H9 (cell line): Measurements from ENCODE around the gene TGFB1I1. TPM values are rescaled to one million over a fixed set of nuclear protein-coding genes. Genes with fewer than 3 reads are reported as not detected.

Experiments
- DNase-seq: peaks from one replicate; pipeline ENCODE4 v3.0.0-alpha.2; 2017
- H2AFZ ChIP-seq: one replicate; pipeline ENCODE4 v1.6.1; 2013; ENCODE audit warnings: mild to moderate bottlenecking, low read length, control low read depth, moderate library complexity
- H2AK5ac ChIP-seq: 2 replicates; pipeline ENCODE4 v1.6.1; 2013; ENCODE audit warnings: low read length, control low read depth, mixed read lengths; ENCODE audit not compliant: insufficient read length
- H2BK120ac ChIP-seq: one replicate; pipeline ENCODE4 v1.6.1; 2013; ENCODE audit warnings: low read depth, mild to moderate bottlenecking, low read length, control low read depth, inconsistent platforms; ENCODE audit not compliant: poor library complexity, severe bottlenecking
- H2BK12ac ChIP-seq: 2 replicates; pipeline ENCODE4 v1.6.1; 2013; ENCODE audit warnings: low read length, control low read depth, mixed read lengths, low read depth; ENCODE audit not compliant: insufficient read length
- H2BK15ac ChIP-seq: 2 replicates; pipeline ENCODE4 v1.6.1; 2013; ENCODE audit warnings: low read depth, low read length, control low read depth
- H2BK20ac ChIP-seq: one replicate; pipeline ENCODE4 v1.6.1; 2013; ENCODE audit warnings: low read depth, mild to moderate bottlenecking, low read length, control low read depth, inconsistent platforms; ENCODE audit not compliant: poor library complexity, severe bottlenecking
- H2BK5ac ChIP-seq: 2 replicates; pipeline ENCODE4 v1.6.1; 2013; ENCODE audit warnings: low read length, control low read depth, mixed read lengths; ENCODE audit not compliant: insufficient read length
- H3K14ac ChIP-seq: 2 replicates; pipeline ENCODE4 v1.6.1; 2013; ENCODE audit warnings: low read length, control low read depth; ENCODE audit not compliant: insufficient read depth
- H3K18ac ChIP-seq: 2 replicates; pipeline ENCODE4 v1.6.1; 2013; ENCODE audit warnings: low read depth, mild to moderate bottlenecking, mixed read lengths, low read length, control low read depth; ENCODE audit not compliant: insufficient read length
- H3K23ac ChIP-seq: 2 replicates; pipeline ENCODE4 v1.6.1; 2013; ENCODE audit warnings: low read length, control low read depth, mixed read lengths, low read depth; ENCODE audit not compliant: insufficient read length
- H3K23me2 ChIP-seq: 2 replicates; pipeline ENCODE4 v1.6.1; 2013; ENCODE audit warnings: low read depth, mild to moderate bottlenecking, mixed read lengths, low read length, control low read depth; ENCODE audit not compliant: insufficient read length, poor library complexity, severe bottlenecking
- H3K27ac ChIP-seq: 2 replicates; pipeline ENCODE4 v1.5.1; 2013; ENCODE audit warnings: low read length, control low read depth, mixed read lengths, low read depth; ENCODE audit not compliant: insufficient read length
- H3K27me3 ChIP-seq: 2 replicates; pipeline ENCODE4 v1.6.1; 2013; ENCODE audit warnings: low read length, control low read depth, inconsistent platforms; ENCODE audit not compliant: insufficient read depth
- H3K4ac ChIP-seq: 2 replicates; pipeline ENCODE4 v1.6.1; 2013; ENCODE audit warnings: low read depth, mild to moderate bottlenecking, control low read depth, inconsistent platforms, low read length, moderate library complexity
- H3K4me1 ChIP-seq: 2 replicates; pipeline ENCODE4 v1.6.1; 2013; ENCODE audit warnings: low read length, control low read depth, inconsistent platforms; ENCODE audit not compliant: insufficient read depth
- H3K4me2 ChIP-seq: 2 replicates; pipeline ENCODE4 v1.6.1; 2013; ENCODE audit warnings: low read length, control low read depth, mixed read lengths; ENCODE audit not compliant: insufficient read length, insufficient read depth
- H3K56ac ChIP-seq: 2 replicates; pipeline ENCODE4 v1.6.1; 2013; ENCODE audit warnings: low read depth, mild to moderate bottlenecking, mixed read lengths, low read length, control low read depth; ENCODE audit not compliant: insufficient read length
- H3K79me1 ChIP-seq: 2 replicates; pipeline ENCODE4 v1.6.1; 2013; ENCODE audit warnings: low read depth, mild to moderate bottlenecking, moderate library complexity, low read length, control low read depth, inconsistent platforms; ENCODE audit not compliant: insufficient read depth, poor library complexity, severe bottlenecking
- H3K79me2 ChIP-seq: 2 replicates; pipeline ENCODE4 v1.6.1; 2013; ENCODE audit warnings: low read length, control low read depth, inconsistent platforms; ENCODE audit not compliant: insufficient read depth
- H3K9ac ChIP-seq: 2 replicates; pipeline ENCODE4 v1.6.1; 2013; ENCODE audit warnings: low read length, control low read depth, mixed read lengths; ENCODE audit not compliant: insufficient read length; ENCODE audit errors: extremely low read depth
- H3K9me3 ChIP-seq: one replicate; pipeline ENCODE4 v1.6.1; 2013; ENCODE audit warnings: low read depth, low read length, inconsistent platforms; ENCODE audit not compliant: control insufficient read depth
- H3T11ph ChIP-seq: one replicate; pipeline ENCODE4 v1.6.1; 2013; ENCODE audit warnings: mild to moderate bottlenecking, low read length, control low read depth, inconsistent platforms
- H4K20me1 ChIP-seq: one replicate; pipeline ENCODE4 v1.6.1; 2013; ENCODE audit not compliant: control insufficient read depth, insufficient read length, insufficient read depth
- H4K5ac ChIP-seq: 2 replicates; pipeline ENCODE4 v1.6.1; 2013; ENCODE audit warnings: low read depth, mild to moderate bottlenecking, mixed read lengths, low read length, control low read depth; ENCODE audit not compliant: insufficient read length
- H4K8ac ChIP-seq: replicated peaks from 2 replicates; pipeline ENCODE4 v1.6.1; 2013; ENCODE audit warnings: low read length, control low read depth, mixed read lengths, low read depth; ENCODE audit not compliant: insufficient read length
- H4K91ac ChIP-seq: 2 replicates; pipeline ENCODE4 v1.6.1; 2013; ENCODE audit warnings: low read depth, mild to moderate bottlenecking, moderate library complexity, mixed read lengths, low read length, control low read depth; ENCODE audit not compliant: insufficient read length
- H3K27ac Mint-ChIP-seq, 3 experiments: 2 replicates in 2 of 3; 3 replicates in 1 of 3; pipeline ENCODE4 v1.8.0; 2020 to 2021; ENCODE audit warnings: mixed read lengths in 3 of 3, mild to moderate bottlenecking in 1 of 3, moderate library complexity in 1 of 3
- H3K27me3 Mint-ChIP-seq: 2 replicates; pipeline ENCODE4 v1.8.0; 2021; ENCODE audit warnings: low read depth, mild to moderate bottlenecking, moderate library complexity, mixed read lengths
- H3K36me3 Mint-ChIP-seq, 3 experiments: 2 replicates in 2 of 3; 3 replicates in 1 of 3; pipeline ENCODE4 v1.8.0; 2020 to 2021; ENCODE audit warnings: low read depth in 3 of 3, mixed read lengths in 3 of 3; ENCODE audit not compliant: insufficient read depth in 1 of 3
- H3K4me1 Mint-ChIP-seq, 2 experiments: 2 replicates each; pipeline ENCODE4 v1.8.0; 2020; ENCODE audit warnings: mixed read lengths in 2 of 2
- H3K4me3 Mint-ChIP-seq, 2 experiments: 2 replicates in 1 of 2; 3 replicates in 1 of 2; pipeline ENCODE4 v1.8.0; 2020 to 2021; ENCODE audit warnings: mild to moderate bottlenecking in 2 of 2, mixed read lengths in 2 of 2, moderate library complexity in 1 of 2
- H3K9me3 Mint-ChIP-seq, 2 experiments: 2 replicates in 1 of 2; 3 replicates in 1 of 2; pipeline ENCODE4 v1.8.0; 2020; ENCODE audit warnings: mild to moderate bottlenecking in 2 of 2, mixed read lengths in 2 of 2, moderate library complexity in 1 of 2
- CTCF ChIP-seq: fragments of 200-600 bp; sonication (generic); conservative IDR thresholded peaks from 3 replicates; pipeline ENCODE4 v1.8.0; 2021; ENCODE audit warnings: antibody characterized with exemption, mild to moderate bottlenecking
- WGBS: extraction: QIAGEN DNeasy Blood & Tissue Kit; methylation state at CpG from one replicate; pipeline ENCODE4 v1.1.7; 2013; ENCODE audit warnings: missing lambda C conversion rate, low lambda C conversion rate, mixed read lengths; ENCODE audit not compliant: insufficient read length; ENCODE audit errors: extremely low coverage; 5-methylcytosine and 5-hydroxymethylcytosine counted together
- long read RNA-seq: library from polyadenylated mRNA; unstranded; transcript quantifications from one replicate; pipeline ENCODE4 v2.0.0, GENCODE V29; 2020
- total RNA-seq: library from RNA; stranded (reverse); gene quantifications from 2 replicates; pipeline ENCODE4 v1.2.1, GENCODE V29; 2021

TGFB1I1 gene
- 15.4 and 15.5 TPM in 2 replicates for total RNA-seq
- long read RNA-seq, transcript TGFB1I1-203 (11 exons, 1,898 nt), result major isoform, 122 of 159 reads
- long read RNA-seq, transcript TGFB1I1-214 (10 exons, 1,770 nt), result minor isoform, 9 of 159 reads
- long read RNA-seq, partial matches to known transcripts, result 12 of 159 reads
- long read RNA-seq, other reads (novel, unspliced or antisense), result 14 of 159 reads

GRCh38 chr16:31471875-31472708 is at the start of gene TGFB1I1:
Gene TGFB1I1 (plus strand): TSS chr16:31472152. CDS start chr16:31472189, 37 bp downstream.
- Histone ChIP-seq H4K20me1 (no peaks in the 10 kb centered on the region), H4K5ac (no peak within 1 kb of the TSS), H2BK120ac (no peak within 1 kb of the TSS), H3K23me2 (peaks cover 18% of the 10 kb centered on the region), H4K8ac (no peak within 1 kb of the TSS), H2BK15ac (no peak within 1 kb of the TSS), H3K79me2 (no peaks in the 10 kb centered on the region), H3K4ac (no peak within 1 kb of the TSS), H3K27me3 (no peaks in the 10 kb centered on the region; the same call in 1 of the 2 replicates), H3K18ac (peak within 1 kb of the TSS; percentile 53), H3K27ac (no peak within 1 kb of the TSS), H2BK20ac (no peak within 1 kb of the TSS), H2BK5ac (no peak within 1 kb of the TSS), H3K23ac (no peak within 1 kb of the TSS), H3K14ac (peak within 1 kb of the TSS; percentile 62; the same call in 1 of the 2 replicates), H3K9ac (peak within 1 kb of the TSS; percentile 25), H3K4me1 (peaks cover 3% of the 10 kb centered on the region; the same call in 1 of the 2 replicates), H3K4me2 (peak within 1 kb of the TSS; percentile 54), H3K56ac (no peak within 1 kb of the TSS), H2AK5ac (no peak within 1 kb of the TSS), H3K79me1 (no peaks in the 10 kb centered on the region), H3T11ph (no peak within 1 kb of the TSS), H2BK12ac (no peak within 1 kb of the TSS), H4K91ac (no peak within 1 kb of the TSS), H3K9me3 (no peaks in the 10 kb centered on the region), H2AFZ (no peak within 1 kb of the TSS)
- no peaks in the 10 kb centered on the region; a peak in 1 of 5 replicates for H3K9me3 Mint-ChIP-seq
- peak within 1 kb of the TSS; percentile 80 to 89 for H3K4me3 Mint-ChIP-seq
- TF ChIP-seq CTCF, result no peak
- H3K4me1 Mint-ChIP-seq, result peaks cover 14 to 20% of the 10 kb centered on the region in 2 experiments
- DNase-seq, result peak; percentile 50
- peaks cover 0 to 17% (median 1%) of the 10 kb centered on the region in 3 experiments; a peak in 3 of 7 replicates for H3K36me3 Mint-ChIP-seq
- H3K27me3 Mint-ChIP-seq, result peaks cover 46% of the 10 kb centered on the region
- no CpG with 5 or more reads among the region's 63 CpGs for WGBS
- peak within 1 kb of the TSS in 1 of 3 experiments; percentile 91; a peak in 1 of 7 replicates for H3K27ac Mint-ChIP-seq
